Jurkat, Clone E6-1 (cell line): Measurements from ENCODE around the gene TESK2.
"Not testable (repeated sequence)": the region's sequence is repeated elsewhere in the genome, so short reads cannot be mapped to it uniquely, and the experiment has no call there.

Experiments used
- DNase-seq: peaks from one replicate; pipeline ENCODE4 v3.0.0-alpha.2; 2011; ENCODE audit warnings: low read depth, low spot score
- H3K4me3 ChIP-seq: 2 replicates; pipeline ENCODE4 v1.5.1; 2011; ENCODE audit warnings: mild to moderate bottlenecking, low read length, control low read depth, moderate library complexity

Gene TESK2

GRCh38 chr1:45479039-45479748 is 11.8 kb downstream of the TESK2 start:
- no peak for DNase-seq
- no peak overlapping the region for H3K4me3 ChIP-seq

GRCh38 chr1:45478121-45478814 is 12.7 kb downstream of the TESK2 start:
- H3K4me3 ChIP-seq = no peak overlapping the region
- no peak for DNase-seq

GRCh38 chr1:45477646-45478045 is 13.3 kb downstream of the TESK2 start:
- DNase-seq = no peak

GRCh38 chr1:45474194-45474593 is 16.8 kb downstream of the TESK2 start:
- DNase-seq, H3K4me3 ChIP-seq: not testable (repeated sequence)

More at GRCh38 chr1:45477646-45478045, 13.3 kb downstream of the TESK2 start:
- H3K4me3 ChIP-seq = no peak overlapping the region

- DNase-seq = no peak
- H3K4me3 ChIP-seq = no peak overlapping the region
These were observed 17.7 kb downstream of the TESK2 start for GRCh38 chr1:45473302-45473701.

- no peak overlapping the region for H3K4me3 ChIP-seq
- no peak for DNase-seq
These were observed 20.6 kb downstream of the TESK2 start for GRCh38 chr1:45470306-45470798.

GRCh38 chr1:45467353-45467752 is 23.6 kb downstream of the TESK2 start:
- DNase-seq, H3K4me3 ChIP-seq: not testable (repeated sequence)

- no peak overlapping the region for H3K4me3 ChIP-seq
- no peak for DNase-seq
These were observed 25.7 kb downstream of the TESK2 start for GRCh38 chr1:45465277-45465676.

- H3K4me3 ChIP-seq = no peak overlapping the region
- DNase-seq = no peak
These were observed 32.1 kb downstream of the TESK2 start for GRCh38 chr1:45458894-45459293.

GRCh38 chr1:45456531-45456930 is 34.4 kb downstream of the TESK2 start:
- no peak for DNase-seq
- no peak overlapping the region for H3K4me3 ChIP-seq

GRCh38 chr1:45455162-45455561 is 35.8 kb downstream of the TESK2 start:
- no peak for DNase-seq
- no peak overlapping the region for H3K4me3 ChIP-seq

- H3K4me3 ChIP-seq = no peak overlapping the region
These were observed 36.5 kb downstream of the TESK2 start for GRCh38 chr1:45454464-45454863.

GRCh38 chr1:45452503-45452902 is 38.5 kb downstream of the TESK2 start:
- DNase-seq = no peak
- no peak overlapping the region for H3K4me3 ChIP-seq

More at GRCh38 chr1:45454464-45454863, 36.5 kb downstream of the TESK2 start:
- no peak for DNase-seq

GRCh38 chr1:45448357-45448756 is 42.6 kb downstream of the TESK2 start:
- no peak overlapping the region for H3K4me3 ChIP-seq
- DNase-seq = no peak

GRCh38 chr1:45446950-45447672 is 43.9 kb downstream of the TESK2 start:
- no peak for DNase-seq
- H3K4me3 ChIP-seq = no peak overlapping the region

GRCh38 chr1:45446530-45446929 is 44.4 kb downstream of the TESK2 start:
- H3K4me3 ChIP-seq = no peak overlapping the region

GRCh38 chr1:45444609-45445131 is 46.3 kb downstream of the TESK2 start:
- no peak overlapping the region for H3K4me3 ChIP-seq
- no peak for DNase-seq

More at GRCh38 chr1:45446530-45446929, 44.4 kb downstream of the TESK2 start:
- DNase-seq = no peak

GRCh38 chr1:45443580-45444446 is 47.1 kb downstream of the TESK2 start:
- no peak overlapping the region for H3K4me3 ChIP-seq
- DNase-seq = no peak

- H3K4me3 ChIP-seq = no peak overlapping the region
- no peak for DNase-seq
These were observed 48.7 kb downstream of the TESK2 start for GRCh38 chr1:45442272-45442671.
